IMR-90 (cell line): Measurements from ENCODE around the gene PTPRC. TPM values are rescaled to one million over a fixed set of nuclear protein-coding genes. Genes with fewer than 3 reads are reported as not detected.

ENCODE experiments used
- ATAC-seq: fragments of 200-7000 bp; cut with Tn5 transposase; 2 replicates; pipeline ENCODE4 v1.9.1; 2020; ENCODE audit warnings: low read depth, mild to moderate bottlenecking, moderate library complexity
- BruUV-seq: library from RNA; stranded (reverse); fragments of 400-500 nt; replicated peaks from 2 replicates; lab custom pipeline; 2021; lab: Mats Ljungman, UMichigan
- CTCF ChIA-PET: fragments of 300-600 bp; formaldehyde crosslinking; extraction: SDS; loops from one replicate; lab custom pipeline; 2021; ENCODE audit warnings: antibody characterized with exemption; lab: Yijun Ruan, JAX
- POLR2A ChIA-PET: fragments of 300-600 bp; sonication (Branson Sonifier 250); formaldehyde crosslinking; loops from one replicate; lab custom pipeline; 2022; ENCODE audit warnings: antibody characterized with exemption; ENCODE audit not compliant: unreplicated experiment; lab: Charles Lee
- DNase-seq: peaks from one replicate; pipeline ENCODE4 v3.0.0; 2013
- H2AFZ ChIP-seq: replicated peaks from 2 replicates; pipeline ENCODE3; 2013; ENCODE audit warnings: low read length, mild to moderate bottlenecking; ENCODE audit not compliant: poor library complexity
- H2AK5ac ChIP-seq: 2 replicates; pipeline ENCODE4 v1.6.1; 2013; ENCODE audit warnings: low read depth, low read length, inconsistent platforms
- H2AK9ac ChIP-seq: replicated peaks from 2 replicates; pipeline ENCODE3; 2013; ENCODE audit warnings: mild to moderate bottlenecking, low read depth, low read length, moderate library complexity; ENCODE audit not compliant: poor library complexity
- H2BK120ac ChIP-seq: 2 replicates; pipeline ENCODE4 v1.6.1; 2013; ENCODE audit warnings: low read depth, low read length, inconsistent platforms
- H2BK15ac ChIP-seq: 3 replicates; pipeline ENCODE4 v1.6.1; 2013; ENCODE audit warnings: low read depth, low read length, inconsistent platforms
- H2BK20ac ChIP-seq: 2 replicates; pipeline ENCODE4 v1.6.1; 2013; ENCODE audit warnings: low read depth, mild to moderate bottlenecking, inconsistent platforms, low read length, moderate library complexity
- H2BK5ac ChIP-seq: 2 replicates; pipeline ENCODE4 v1.6.1; 2013; ENCODE audit warnings: mild to moderate bottlenecking, low read depth, low read length, inconsistent platforms; ENCODE audit not compliant: poor library complexity, severe bottlenecking
- H3K14ac ChIP-seq: replicated peaks from 2 replicates; pipeline ENCODE4 v1.6.1; 2013; ENCODE audit warnings: low read depth, low read length, inconsistent platforms
- H3K18ac ChIP-seq: 2 replicates; pipeline ENCODE4 v1.6.1; 2013; ENCODE audit warnings: low read depth, low read length, control low read depth
- H3K23ac ChIP-seq: 2 replicates; pipeline ENCODE4 v1.6.1; 2013; ENCODE audit warnings: low read depth, low read length, inconsistent platforms
- H3K27ac ChIP-seq: 2 replicates; pipeline ENCODE4 v1.5.1; 2013; ENCODE audit warnings: mild to moderate bottlenecking, control low read depth, low read length; ENCODE audit not compliant: insufficient read depth
- H3K27me3 ChIP-seq: 2 replicates; pipeline ENCODE4 v1.6.1; 2013; ENCODE audit warnings: low read length; ENCODE audit not compliant: control insufficient read depth, insufficient read depth
- H3K36me3 ChIP-seq: 2 replicates; pipeline ENCODE4 v1.6.1; 2013; ENCODE audit warnings: low read length, mixed read lengths; ENCODE audit not compliant: control insufficient read depth, insufficient read depth
- H3K4ac ChIP-seq: 2 replicates; pipeline ENCODE4 v1.6.1; 2013; ENCODE audit warnings: low read depth, low read length, inconsistent platforms
- H3K4me1 ChIP-seq: 2 replicates; pipeline ENCODE4 v1.6.1; 2013; ENCODE audit warnings: low read length, mixed read lengths; ENCODE audit not compliant: control insufficient read depth, insufficient read depth
- H3K4me2 ChIP-seq: 2 replicates; pipeline ENCODE4 v1.6.1; 2013; ENCODE audit warnings: low read depth, mild to moderate bottlenecking, control low read depth, low read length, moderate library complexity
- H3K4me3 ChIP-seq: 2 replicates; pipeline ENCODE4 v1.5.1; 2013; ENCODE audit warnings: low read depth, mild to moderate bottlenecking, control low read depth, low read length, moderate library complexity; ENCODE audit not compliant: insufficient read depth
- H3K56ac ChIP-seq: 2 replicates; pipeline ENCODE4 v1.6.1; 2013; ENCODE audit warnings: low read length, inconsistent platforms; ENCODE audit not compliant: insufficient read depth; ENCODE audit errors: extremely low read depth
- H3K79me1 ChIP-seq, 2 experiments: 2 replicates each; pipeline ENCODE4 v1.6.1; 2013; ENCODE audit warnings: low read length in 2 of 2, inconsistent platforms in 1 of 2, low read depth in 1 of 2
- H3K9ac ChIP-seq: 2 replicates; pipeline ENCODE4 v1.6.1; 2013; ENCODE audit warnings: low read depth, low read length, control low read depth
- H3K9me1 ChIP-seq: 2 replicates; pipeline ENCODE4 v1.6.1; 2013; ENCODE audit warnings: low read length, inconsistent platforms; ENCODE audit not compliant: insufficient read depth
- H3K9me3 ChIP-seq: 2 replicates; pipeline ENCODE4 v1.6.1; 2013; ENCODE audit warnings: low read length; ENCODE audit not compliant: control insufficient read depth, insufficient read depth
- H4K20me1 ChIP-seq: 2 replicates; pipeline ENCODE4 v1.6.1; 2013; ENCODE audit warnings: low read length, inconsistent platforms; ENCODE audit not compliant: insufficient read depth
- H4K5ac ChIP-seq: 2 replicates; pipeline ENCODE4 v1.6.1; 2013; ENCODE audit warnings: mild to moderate bottlenecking, low read depth, low read length, control low read depth
- H4K8ac ChIP-seq, 2 experiments: 2 replicates each; pipeline ENCODE4 v1.6.1; 2013; ENCODE audit warnings: low read depth in 2 of 2, low read length in 2 of 2, control low read depth in 1 of 2, inconsistent platforms in 1 of 2
- H4K91ac ChIP-seq: 2 replicates; pipeline ENCODE4 v1.6.1; 2013; ENCODE audit warnings: low read depth, low read length, inconsistent platforms; ENCODE audit not compliant: insufficient read depth
- CEBPB ChIP-seq: IDR thresholded peaks from 2 replicates; pipeline ENCODE4 v1.6.1; 2012; ENCODE audit warnings: low read depth, low read length, improper control_type of control experiment
- CHD1 ChIP-seq: IDR thresholded peaks from 2 replicates; pipeline ENCODE4 v1.6.1; 2012; ENCODE audit warnings: low read depth, low read length, improper control_type of control experiment
- FOS ChIP-seq: fragments of 150-350 bp; IDR thresholded peaks from 2 replicates; pipeline ENCODE4 v1.6.1; 2016; ENCODE audit warnings: low read depth, low read length
- MAFK ChIP-seq: IDR thresholded peaks from 2 replicates; pipeline ENCODE4 v1.6.1; 2012; ENCODE audit warnings: low read depth, low read length, improper control_type of control experiment
- MAZ ChIP-seq: IDR thresholded peaks from 2 replicates; pipeline ENCODE4 v1.6.1; 2012; ENCODE audit warnings: low read depth, mild to moderate bottlenecking, low read length, improper control_type of control experiment, moderate library complexity, borderline replicate concordance
- MXI1 ChIP-seq: IDR thresholded peaks from 2 replicates; pipeline ENCODE4 v1.6.1; 2012; ENCODE audit warnings: low read depth, mild to moderate bottlenecking, low read length, moderate library complexity, borderline replicate concordance
- NFE2L2 ChIP-seq: fragments of 150-350 bp; IDR thresholded peaks from 2 replicates; pipeline ENCODE4 v1.6.1; 2016; ENCODE audit warnings: low read depth, mild to moderate bottlenecking, low read length
- POLR2A ChIP-seq: IDR thresholded peaks from 2 replicates; pipeline ENCODE4 v1.6.1; 2012; ENCODE audit warnings: mild to moderate bottlenecking, low read depth, low read length
- RAD21 ChIP-seq: IDR thresholded peaks from 2 replicates; pipeline ENCODE4 v1.6.1; 2012; ENCODE audit warnings: low read length, improper control_type of control experiment
- RCOR1 ChIP-seq: IDR thresholded peaks from 2 replicates; pipeline ENCODE4 v1.6.1; 2012; ENCODE audit warnings: mild to moderate bottlenecking, low read length, improper control_type of control experiment; ENCODE audit not compliant: insufficient replicate concordance
- RFX5 ChIP-seq: IDR thresholded peaks from 2 replicates; pipeline ENCODE4 v1.8.0; 2012; ENCODE audit warnings: low read depth, mild to moderate bottlenecking, low read length, moderate library complexity
- SMC3 ChIP-seq: fragments of 150-350 bp; IDR thresholded peaks from 2 replicates; pipeline ENCODE4 v1.6.1; 2016; ENCODE audit warnings: low read depth, mild to moderate bottlenecking, antibody characterized with exemption, low read length, moderate library complexity
- dilution Hi-C: fragments of 300-500 bp; cut with HindIII; formaldehyde crosslinking; loops from one replicate; pipeline ENCODE4 v1.14.3; 2018; ENCODE audit warnings: low sequenced_read_pairs; ENCODE audit not compliant: unreplicated experiment
- in situ Hi-C: fragments of 300-500 bp; cut with MboI; formaldehyde crosslinking; loops from 3 replicates; pipeline ENCODE4 v1.14.3; 2019; ENCODE audit warnings: low sequenced_read_pairs, inconsistent platforms, mixed read lengths
- intact Hi-C: fragments of 100-400 bp; cut with micrococcal nuclease; formaldehyde crosslinking; loops from 2 replicates; pipeline ENCODE4 v1.10.0; 2022
- polyA plus RNA-seq, 3 experiments: library from polyadenylated mRNA; depleted of rRNA; stranded (reverse); fragments of >200 nt; gene quantifications; 2 replicates each; pipeline ENCODE4 v1.2.3, GENCODE V29; 2012; ENCODE audit warnings: low replicate concordance in 1 of 3
- total RNA-seq: library from RNA; depleted of rRNA; stranded (reverse); fragments of >200 nt; gene quantifications from 2 replicates; pipeline ENCODE4 v1.2.3, GENCODE V29; 2012
- TF ChIP-seq, protein P1 (sequence below): fragments of 150-350 bp; IDR thresholded peaks from 2 replicates; pipeline ENCODE4 v1.6.1; 2016; ENCODE audit warnings: low read depth, mild to moderate bottlenecking, low read length, moderate library complexity, borderline replicate concordance
- TF ChIP-seq, protein P2 (sequence below): conservative IDR thresholded peaks from 2 replicates; pipeline ENCODE4 v1.5.1; 2012; ENCODE audit warnings: mild to moderate bottlenecking, low read depth, low read length, improper control_type of control experiment
- TF ChIP-seq, protein P3 (sequence below): fragments of 150-350 bp; IDR thresholded peaks from 2 replicates; pipeline ENCODE4 v1.6.1; 2017; ENCODE audit warnings: mild to moderate bottlenecking, antibody characterized with exemption, low read length, low read depth

PTPRC gene
- total and polyA plus RNA-seq, 2 of the 4 experiments (the other 2 are of a cell fraction), result not detected

GRCh38 chr1:198667807-198668206 is 29.0 kb downstream of the PTPRC start:
- Histone ChIP-seq H3K27me3 (no peaks in the 10 kb centered on the region), H4K20me1 (no peaks in the 10 kb centered on the region), H2AK9ac (no peak overlapping the region), H3K23ac (no peak overlapping the region), H3K27ac (peak overlapping the region; percentile 37; the same call in 1 of the 2 replicates), H3K14ac (peak overlapping the region; percentile 47; the same call in 1 of the 2 replicates), H2AFZ (no peak overlapping the region), H3K18ac (peak overlapping the region; percentile 88; the same call in 1 of the 2 replicates), H3K9me3 (no peaks in the 10 kb centered on the region), H2AK5ac (no peak overlapping the region), H2BK20ac (peak overlapping the region; percentile 67), H3K56ac (no peak overlapping the region), H3K9me1 (peaks cover 3% of the 10 kb centered on the region), H3K4me1 (peaks cover 10% of the 10 kb centered on the region), H3K4me2 (peak overlapping the region; percentile 42), H3K9ac (no peak overlapping the region), H2BK15ac (peak overlapping the region; percentile 34; the same call in 1 of the 3 replicates), H4K91ac (peak overlapping the region; percentile 33; the same call in 1 of the 2 replicates), H4K8ac (peak overlapping the region in 1 of 2 experiments; percentile 56; a peak in 2 of 4 replicates), H3K79me1 (no peaks in the 10 kb centered on the region), H4K5ac (no peak overlapping the region; the same call in 1 of the 2 replicates), H2BK120ac (peak overlapping the region; percentile 73; the same call in 1 of the 2 replicates), H3K36me3 (no peaks in the 10 kb centered on the region), H2BK5ac (no peak overlapping the region), H3K4ac (peak overlapping the region; percentile 72; the same call in 1 of the 2 replicates), H3K4me3 (no peak overlapping the region)
- CTCF ChIA-PET, result interaction anchor here (0.8 to 0.9 kb wide), 2 partner anchors 14 to 78 kb away, joined by 3 to 4 read pairs; no protein-coding TSS in a partner anchor
- intact Hi-C loops (loop anchor here (2.0 kb wide), 1 partner anchor 171 kb away; no protein-coding TSS in a partner anchor), dilution Hi-C loops (no loop called here), in situ Hi-C loops (no loop called here)
- TF ChIP-seq, protein P1, sequence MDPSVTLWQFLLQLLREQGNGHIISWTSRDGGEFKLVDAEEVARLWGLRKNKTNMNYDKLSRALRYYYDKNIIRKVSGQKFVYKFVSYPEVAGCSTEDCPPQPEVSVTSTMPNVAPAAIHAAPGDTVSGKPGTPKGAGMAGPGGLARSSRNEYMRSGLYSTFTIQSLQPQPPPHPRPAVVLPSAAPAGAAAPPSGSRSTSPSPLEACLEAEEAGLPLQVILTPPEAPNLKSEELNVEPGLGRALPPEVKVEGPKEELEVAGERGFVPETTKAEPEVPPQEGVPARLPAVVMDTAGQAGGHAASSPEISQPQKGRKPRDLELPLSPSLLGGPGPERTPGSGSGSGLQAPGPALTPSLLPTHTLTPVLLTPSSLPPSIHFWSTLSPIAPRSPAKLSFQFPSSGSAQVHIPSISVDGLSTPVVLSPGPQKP, result no peak
- TF ChIP-seq, protein P2, sequence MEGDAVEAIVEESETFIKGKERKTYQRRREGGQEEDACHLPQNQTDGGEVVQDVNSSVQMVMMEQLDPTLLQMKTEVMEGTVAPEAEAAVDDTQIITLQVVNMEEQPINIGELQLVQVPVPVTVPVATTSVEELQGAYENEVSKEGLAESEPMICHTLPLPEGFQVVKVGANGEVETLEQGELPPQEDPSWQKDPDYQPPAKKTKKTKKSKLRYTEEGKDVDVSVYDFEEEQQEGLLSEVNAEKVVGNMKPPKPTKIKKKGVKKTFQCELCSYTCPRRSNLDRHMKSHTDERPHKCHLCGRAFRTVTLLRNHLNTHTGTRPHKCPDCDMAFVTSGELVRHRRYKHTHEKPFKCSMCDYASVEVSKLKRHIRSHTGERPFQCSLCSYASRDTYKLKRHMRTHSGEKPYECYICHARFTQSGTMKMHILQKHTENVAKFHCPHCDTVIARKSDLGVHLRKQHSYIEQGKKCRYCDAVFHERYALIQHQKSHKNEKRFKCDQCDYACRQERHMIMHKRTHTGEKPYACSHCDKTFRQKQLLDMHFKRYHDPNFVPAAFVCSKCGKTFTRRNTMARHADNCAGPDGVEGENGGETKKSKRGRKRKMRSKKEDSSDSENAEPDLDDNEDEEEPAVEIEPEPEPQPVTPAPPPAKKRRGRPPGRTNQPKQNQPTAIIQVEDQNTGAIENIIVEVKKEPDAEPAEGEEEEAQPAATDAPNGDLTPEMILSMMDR, result no peak
- no peak for TF ChIP-seq CHD1
- TF ChIP-seq RFX5, result no peak
- TF ChIP-seq RAD21, result no peak
- TF ChIP-seq CEBPB, result no peak
- TF ChIP-seq, protein P3, sequence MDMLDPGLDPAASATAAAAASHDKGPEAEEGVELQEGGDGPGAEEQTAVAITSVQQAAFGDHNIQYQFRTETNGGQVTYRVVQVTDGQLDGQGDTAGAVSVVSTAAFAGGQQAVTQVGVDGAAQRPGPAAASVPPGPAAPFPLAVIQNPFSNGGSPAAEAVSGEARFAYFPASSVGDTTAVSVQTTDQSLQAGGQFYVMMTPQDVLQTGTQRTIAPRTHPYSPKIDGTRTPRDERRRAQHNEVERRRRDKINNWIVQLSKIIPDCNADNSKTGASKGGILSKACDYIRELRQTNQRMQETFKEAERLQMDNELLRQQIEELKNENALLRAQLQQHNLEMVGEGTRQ, result no peak
- TF ChIP-seq SMC3, result no peak
- no peak for TF ChIP-seq RCOR1
- no peak for TF ChIP-seq FOS
- no peak for TF ChIP-seq MAZ
- TF ChIP-seq NFE2L2, result no peak
- TF ChIP-seq MAFK, result no peak
- no peak for TF ChIP-seq POLR2A
- no peak for TF ChIP-seq MXI1
- peak; percentile 41 for DNase-seq
- BruUV-seq, result no TSS peak
- POLR2A ChIA-PET, result no interaction called here
- ATAC-seq, result peak; percentile 35; the same call in 1 of the 2 replicates
